K562 (cell line): ENCODE measurements around the gene LDB2. TPM values are rescaled to one million over a fixed set of nuclear protein-coding genes. Genes with fewer than 3 reads are reported as not detected.

Experiments
- ATAC-seq: fragments of 200-7000 bp; cut with Tn5 transposase; 3 replicates; pipeline ENCODE4 v1.9.1; 2020; ENCODE audit warnings: moderate library complexity
- BruUV-seq: library from RNA; stranded (reverse); fragments of 400-500 nt; replicated peaks from 2 replicates; lab custom pipeline; 2021; lab: Mats Ljungman, UMichigan
- CTCF ChIA-PET: fragments of 300-600 bp; formaldehyde crosslinking; extraction: SDS; loops from one replicate; lab custom pipeline; 2021; ENCODE audit warnings: low intra/inter-chr PET ratio; lab: Yijun Ruan, JAX
- POLR2A ChIA-PET: fragments of 300-600, 350-650 bp; sonication (Branson Sonifier 250); formaldehyde crosslinking; extraction: SDS; loops from one replicate; lab custom pipeline; 2021; ENCODE audit warnings: antibody characterized with exemption, inconsistent platforms; lab: Yijun Ruan, JAX
- DNase-seq, 4 experiments: peaks; one replicate each; pipeline versions ENCODE4 v3.0.0 to v3.0.0-alpha.2; 2011 to 2018; ENCODE audit warnings: low spot score in 3 of 4, mixed read lengths in 3 of 4; ENCODE audit errors: extremely low read depth in 1 of 4
- FAIRE-seq: peaks from 2 replicates; lab custom pipeline; 2011; peaks lifted over from hg19 to GRCh38; lab: Jason Lieb, UNC
- H2AFZ ChIP-seq: 2 replicates; pipeline ENCODE4 v1.6.0; 2011; ENCODE audit warnings: low read depth, low read length, control low read depth, inconsistent platforms
- H3K27ac ChIP-seq: fragments of 200-600 bp; 3 replicates; pipeline ENCODE4 v1.8.0; 2011; ENCODE audit warnings: low read depth, mild to moderate bottlenecking, control low read depth, inconsistent platforms, low read length, moderate library complexity, mixed read lengths; ENCODE audit errors: extremely low read depth
- H3K27me3 ChIP-seq, 2 experiments: fragments of 300-600 bp in 1 of 2; 2 replicates in 1 of 2; 3 replicates in 1 of 2; pipeline versions ENCODE4 v1.6.0 to v1.8.0; 2011; ENCODE audit warnings: inconsistent platforms in 2 of 2, low read length in 2 of 2, mild to moderate bottlenecking in 1 of 2, mixed read lengths in 1 of 2, moderate library complexity in 1 of 2; ENCODE audit not compliant: control insufficient read depth in 2 of 2, insufficient read depth in 2 of 2
- H3K36me3 ChIP-seq: fragments of 300-600 bp; 3 replicates; pipeline ENCODE4 v1.8.0; 2011; ENCODE audit warnings: mild to moderate bottlenecking, low read length, inconsistent platforms; ENCODE audit not compliant: control insufficient read depth, insufficient read depth
- H3K4me1 ChIP-seq, 2 experiments: fragments of 200-600 bp in 1 of 2; replicated peaks in 1 of 2; 2 replicates in 1 of 2; 3 replicates in 1 of 2; pipeline versions ENCODE4 v1.5.1 to v1.8.0; 2011; ENCODE audit warnings: inconsistent platforms in 2 of 2, low read length in 2 of 2, mild to moderate bottlenecking in 1 of 2, mixed read lengths in 1 of 2, moderate library complexity in 1 of 2; ENCODE audit not compliant: control insufficient read depth in 2 of 2, insufficient read depth in 2 of 2
- H3K4me2 ChIP-seq: 2 replicates; pipeline ENCODE4 v1.6.1; 2011; ENCODE audit warnings: low read length, control low read depth, inconsistent platforms, mixed read lengths; ENCODE audit not compliant: insufficient read depth
- H3K4me3 ChIP-seq: fragments of 200-600 bp; sonication (generic), shearing (Covaris generic); 2 replicates; pipeline ENCODE4 v1.5.1; 2016; ENCODE audit warnings: control low read depth, inconsistent platforms
- H3K79me2 ChIP-seq: fragments of 200-600 bp; 3 replicates; pipeline ENCODE4 v1.8.0; 2011; ENCODE audit warnings: low read length, inconsistent platforms; ENCODE audit not compliant: control insufficient read depth, insufficient read depth
- H3K9ac ChIP-seq, 2 experiments: 2 replicates each; pipeline versions ENCODE4 v1.6.0 to v1.6.1; 2011; ENCODE audit warnings: low read depth in 2 of 2, low read length in 2 of 2, control low read depth in 1 of 2, inconsistent platforms in 1 of 2, mild to moderate bottlenecking in 1 of 2, mixed read lengths in 1 of 2; ENCODE audit not compliant: insufficient read depth in 1 of 2
- H3K9me1 ChIP-seq: one replicate; pipeline ENCODE4 v1.6.0; 2011; ENCODE audit warnings: inconsistent platforms, mild to moderate bottlenecking, low read length, moderate library complexity; ENCODE audit not compliant: control insufficient read depth, insufficient read depth
- H3K9me3 ChIP-seq: replicated peaks from 2 replicates; pipeline ENCODE4 v1.5.1; 2011; ENCODE audit warnings: low read depth, low read length, inconsistent platforms; ENCODE audit not compliant: control insufficient read depth, insufficient read depth
- H4K20me1 ChIP-seq: replicated peaks from 2 replicates; pipeline ENCODE4 v1.6.1; 2011; ENCODE audit warnings: low read length, inconsistent platforms, mixed read lengths; ENCODE audit not compliant: control insufficient read depth, insufficient read depth
- ARNT ChIP-seq, 2 experiments: fragments of 450-650 bp; IDR thresholded peaks; 2 replicates each; pipeline ENCODE4 v1.6.1; 2016; ENCODE audit warnings: mild to moderate bottlenecking in 1 of 2
- ETV6 ChIP-seq, 3 experiments: fragments of 150-350 bp in 1 of 3; sonication (generic) in 1 of 3; formaldehyde crosslinking in 1 of 3; IDR thresholded peaks; 2 replicates each; pipeline versions ENCODE4 v1.6.1 to v1.8.0; 2014 to 2022; ENCODE audit warnings: borderline replicate concordance in 2 of 3, low read depth in 2 of 3, antibody characterized with exemption in 1 of 3, low read length in 1 of 3, mild to moderate bottlenecking in 1 of 3, missing genetic modification reagents in 1 of 3
- HMGN3 ChIP-seq: IDR thresholded peaks from 2 replicates; pipeline ENCODE4 v1.6.1; 2011; ENCODE audit warnings: borderline replicate concordance, low read depth, mild to moderate bottlenecking, mixed read lengths, low read length; ENCODE audit not compliant: insufficient read length; ENCODE audit errors: extremely low read depth
- NFE2L1 ChIP-seq: fragments of 450-650 bp; IDR thresholded peaks from 2 replicates; pipeline ENCODE4 v1.6.1; 2016; ENCODE audit warnings: missing genetic modification characterization, low read depth, mild to moderate bottlenecking, missing compliant biosample characterization, moderate library complexity, borderline replicate concordance
- POLR2AphosphoS2 ChIP-seq: IDR thresholded peaks from 2 replicates; pipeline ENCODE4 v1.6.1; 2012; ENCODE audit warnings: low read length, improper control_type of control experiment
- ZNF57 ChIP-seq: fragments of 450-650 bp; formaldehyde crosslinking; IDR thresholded peaks from 2 replicates; pipeline ENCODE4 v1.4.0; 2020; ENCODE audit warnings: mild to moderate bottlenecking, moderate library complexity
- WGBS: fragments of 100-300 bp; shearing (Covaris generic); methylation state at CpG from one replicate; pipeline ENCODE4 v1.1.6; 2016; ENCODE audit warnings: low coverage, mixed read lengths; ENCODE audit not compliant: insufficient coverage; ENCODE audit errors: missing lambda C conversion rate; 5-methylcytosine and 5-hydroxymethylcytosine counted together
- in situ Hi-C: fragments of 300-500 bp; cut with MboI; formaldehyde crosslinking; loops from 4 replicates; pipeline ENCODE4 v1.15.0; 2018; ENCODE audit warnings: inconsistent platforms, mixed read lengths
- intact Hi-C: fragments of 100-400 bp; cut with micrococcal nuclease; formaldehyde crosslinking; loops from 2 replicates; pipeline ENCODE4 v1.14.2; 2022
- polyA plus RNA-seq, 8 experiments: library from polyadenylated mRNA; depleted of rRNA in 4 of 8; stranded (reverse) in 5 of 8; unstranded in 3 of 8; fragments of >200 nt; fragmentation: Nextera tagmentation in 2 of 8; fragmentation: Illumina TruSeq in 1 of 8; extraction: Ambion mirVana in 2 of 8; extraction: Trizol in 1 of 8; gene quantifications; 2 replicates each; pipeline versions ENCODE4 v1.2.1 to v1.2.3, GENCODE V29; 2011 to 2014; ENCODE audit warnings: inconsistent platforms in 1 of 8, missing spikeins in 1 of 8
- total RNA-seq, 7 experiments: library from RNA; depleted of rRNA in 6 of 7; stranded (reverse); fragments of >200 nt in 6 of 7; fragmentation: Illumina TruSeq in 2 of 7; extraction: Trizol in 2 of 7; gene quantifications; 2 replicates each; pipeline versions ENCODE4 v1.2.1 to v1.2.3, GENCODE V29; 2011 to 2021; ENCODE audit warnings: low replicate concordance in 1 of 7
- TF ChIP-seq, protein P1 (sequence below): fragments of 450-650 bp; formaldehyde crosslinking; IDR thresholded peaks from 2 replicates; pipeline ENCODE4 v1.4.0; 2020; ENCODE audit warnings: mild to moderate bottlenecking, moderate library complexity
- TF ChIP-seq, protein P2 (sequence below): fragments of 250-450 bp; sonication (Bioruptor Pico); IDR thresholded peaks from 2 replicates; pipeline ENCODE4 v1.4.0; 2020; ENCODE audit warnings: mild to moderate bottlenecking, moderate library complexity

The LDB2 gene
- total and polyA plus RNA-seq, 9 of the 15 experiments (the other 6 are each of a cell fraction or from before 2014, with no cell fraction given) = 0.10 to 0.20 TPM; not detected in 7

DNA sequence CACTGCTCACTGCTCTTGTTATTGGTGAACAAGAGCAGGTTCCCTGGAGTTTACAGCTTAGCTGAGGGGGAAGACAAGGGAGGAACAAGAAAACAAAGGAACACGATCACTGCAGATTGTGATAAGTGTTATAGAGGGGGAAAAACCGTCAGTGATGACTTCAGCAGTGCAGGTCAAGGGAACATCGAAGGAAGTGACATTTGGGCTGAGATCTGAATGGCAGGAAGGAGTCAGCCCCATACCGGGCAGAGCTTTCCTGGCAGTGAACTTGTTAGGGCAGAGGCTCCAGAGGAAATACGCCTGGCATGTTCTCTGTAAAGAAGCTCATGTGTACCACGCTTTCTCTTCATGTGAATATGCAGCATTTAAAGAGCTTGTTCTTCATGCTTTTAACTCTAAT is 78.1 kb downstream of the LDB2 start:
- no peak for TF ChIP-seq ETV6 (IDR thresholded peaks at IDR 0.05; ENCODE audit: borderline replicate concordance in 1 of 2, low read depth in 2 of 2, low read length in 1 of 2)
- TF ChIP-seq ETV6 (CRISPR knock-in tag; IDR thresholded peaks at IDR 0.05; ENCODE audit: borderline replicate concordance) = no peak
- no peak for TF ChIP-seq NFE2L1 (tag)
- TF ChIP-seq ZNF57 (CRISPR knock-in tag) = no peak
- TF ChIP-seq, protein P1, sequence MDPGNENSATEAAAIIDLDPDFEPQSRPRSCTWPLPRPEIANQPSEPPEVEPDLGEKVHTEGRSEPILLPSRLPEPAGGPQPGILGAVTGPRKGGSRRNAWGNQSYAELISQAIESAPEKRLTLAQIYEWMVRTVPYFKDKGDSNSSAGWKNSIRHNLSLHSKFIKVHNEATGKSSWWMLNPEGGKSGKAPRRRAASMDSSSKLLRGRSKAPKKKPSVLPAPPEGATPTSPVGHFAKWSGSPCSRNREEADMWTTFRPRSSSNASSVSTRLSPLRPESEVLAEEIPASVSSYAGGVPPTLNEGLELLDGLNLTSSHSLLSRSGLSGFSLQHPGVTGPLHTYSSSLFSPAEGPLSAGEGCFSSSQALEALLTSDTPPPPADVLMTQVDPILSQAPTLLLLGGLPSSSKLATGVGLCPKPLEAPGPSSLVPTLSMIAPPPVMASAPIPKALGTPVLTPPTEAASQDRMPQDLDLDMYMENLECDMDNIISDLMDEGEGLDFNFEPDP = no peak
- no peak for TF ChIP-seq HMGN3
- TF ChIP-seq, protein P2, sequence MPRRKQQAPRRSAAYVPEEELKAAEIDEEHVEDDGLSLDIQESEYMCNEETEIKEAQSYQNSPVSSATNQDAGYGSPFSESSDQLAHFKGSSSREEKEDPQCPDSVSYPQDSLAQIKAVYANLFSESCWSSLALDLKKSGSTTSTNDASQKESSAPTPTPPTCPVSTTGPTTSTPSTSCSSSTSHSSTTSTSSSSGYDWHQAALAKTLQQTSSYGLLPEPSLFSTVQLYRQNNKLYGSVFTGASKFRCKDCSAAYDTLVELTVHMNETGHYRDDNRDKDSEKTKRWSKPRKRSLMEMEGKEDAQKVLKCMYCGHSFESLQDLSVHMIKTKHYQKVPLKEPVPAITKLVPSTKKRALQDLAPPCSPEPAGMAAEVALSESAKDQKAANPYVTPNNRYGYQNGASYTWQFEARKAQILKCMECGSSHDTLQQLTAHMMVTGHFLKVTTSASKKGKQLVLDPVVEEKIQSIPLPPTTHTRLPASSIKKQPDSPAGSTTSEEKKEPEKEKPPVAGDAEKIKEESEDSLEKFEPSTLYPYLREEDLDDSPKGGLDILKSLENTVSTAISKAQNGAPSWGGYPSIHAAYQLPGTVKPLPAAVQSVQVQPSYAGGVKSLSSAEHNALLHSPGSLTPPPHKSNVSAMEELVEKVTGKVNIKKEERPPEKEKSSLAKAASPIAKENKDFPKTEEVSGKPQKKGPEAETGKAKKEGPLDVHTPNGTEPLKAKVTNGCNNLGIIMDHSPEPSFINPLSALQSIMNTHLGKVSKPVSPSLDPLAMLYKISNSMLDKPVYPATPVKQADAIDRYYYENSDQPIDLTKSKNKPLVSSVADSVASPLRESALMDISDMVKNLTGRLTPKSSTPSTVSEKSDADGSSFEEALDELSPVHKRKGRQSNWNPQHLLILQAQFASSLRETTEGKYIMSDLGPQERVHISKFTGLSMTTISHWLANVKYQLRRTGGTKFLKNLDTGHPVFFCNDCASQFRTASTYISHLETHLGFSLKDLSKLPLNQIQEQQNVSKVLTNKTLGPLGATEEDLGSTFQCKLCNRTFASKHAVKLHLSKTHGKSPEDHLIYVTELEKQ (CRISPR knock-in tag) = no peak
- no peak for TF ChIP-seq POLR2AphosphoS2
- no peak for TF ChIP-seq ARNT (IDR thresholded peaks at IDR 0.05)
- Histone ChIP-seq H3K4me2 (no peak overlapping the region), H2AFZ (no peak overlapping the region), H4K20me1 (no peaks in the 10 kb centered on the region; the same call in 1 of the 2 replicates), H3K9ac (no peak overlapping the region), H3K9me3 (no peaks in the 10 kb centered on the region), H3K27me3 (no peaks in the 10 kb centered on the region), H3K36me3 (no peaks in the 10 kb centered on the region), H3K27ac (no peak overlapping the region), H3K9me1 (no peaks in the 10 kb centered on the region), H3K4me3 (no peak overlapping the region), H3K4me1 (no peaks in the 10 kb centered on the region), H3K79me2 (no peaks in the 10 kb centered on the region)
- intact Hi-C loops (no loop called here), in situ Hi-C loops (no loop called here)
- CTCF ChIA-PET = no interaction called here
- WGBS = 0% methylated on average over 6 of the region's 6 CpGs
- POLR2A ChIA-PET = no interaction called here
- DNase-seq = no peak
- no peak for ATAC-seq
- no peak for FAIRE-seq
- no TSS peak for BruUV-seq
